Type B pancreatic cell (in vitro differentiated cells): Measurements from ENCODE around the gene IDH2. TPM values are rescaled to one million over a fixed set of nuclear protein-coding genes. Genes with fewer than 3 reads are reported as not detected.
"Not testable (repeated sequence)": the region's sequence is repeated elsewhere in the genome, so short reads cannot be mapped to it uniquely, and the experiment has no call there.

Experiments
- DNase-seq: peaks from one replicate; pipeline ENCODE4 v3.0.0; 2021; ENCODE audit warnings: mixed read lengths; ENCODE audit not compliant: unreplicated experiment; ENCODE audit errors: extremely low spot score
- H3K27ac Mint-ChIP-seq: 2 replicates; pipeline ENCODE4 v1.8.0; 2021; ENCODE audit warnings: mild to moderate bottlenecking, mixed read lengths
- H3K27me3 Mint-ChIP-seq: 2 replicates; pipeline ENCODE4 v1.8.0; 2021; ENCODE audit warnings: mixed read lengths
- H3K36me3 Mint-ChIP-seq: 2 replicates; pipeline ENCODE4 v1.8.0; 2021; ENCODE audit warnings: mixed read lengths
- H3K4me1 Mint-ChIP-seq: one replicate; pipeline ENCODE4 v1.8.0; 2021; ENCODE audit warnings: mixed read lengths; ENCODE audit not compliant: unreplicated experiment
- H3K4me3 Mint-ChIP-seq: 2 replicates; pipeline ENCODE4 v1.8.0; 2021; ENCODE audit warnings: mild to moderate bottlenecking, mixed read lengths
- H3K9me3 Mint-ChIP-seq: 2 replicates; pipeline ENCODE4 v1.8.0; 2021; ENCODE audit warnings: mixed read lengths
- long read RNA-seq: library from polyadenylated mRNA; unstranded; transcript quantifications from one replicate; pipeline ENCODE4 v2.0.0, GENCODE V29; 2020
- total RNA-seq: library from RNA; stranded (reverse); gene quantifications from 2 replicates; pipeline ENCODE4 v1.2.1, GENCODE V29; 2021; ENCODE audit warnings: low replicate concordance
- TF ChIP-seq, protein P1 (sequence below): fragments of 200-600 bp; sonication (generic); conservative IDR thresholded peaks from 2 replicates; pipeline ENCODE4 v1.5.0; 2021; ENCODE audit warnings: antibody characterized with exemption, mild to moderate bottlenecking

The IDH2 gene
- total RNA-seq, result 225 and 247 TPM in 2 replicates
- long read RNA-seq, transcript IDH2-204 (9 exons, 1,449 nt), result minor isoform, 6 of 951 reads
- long read RNA-seq, transcript IDH2-201 (11 exons, 2,694 nt), result major isoform, 896 of 951 reads
- long read RNA-seq, partial matches to known transcripts, result 27 of 951 reads
- long read RNA-seq, other reads (novel, unspliced or antisense), result 22 of 951 reads

DNA sequence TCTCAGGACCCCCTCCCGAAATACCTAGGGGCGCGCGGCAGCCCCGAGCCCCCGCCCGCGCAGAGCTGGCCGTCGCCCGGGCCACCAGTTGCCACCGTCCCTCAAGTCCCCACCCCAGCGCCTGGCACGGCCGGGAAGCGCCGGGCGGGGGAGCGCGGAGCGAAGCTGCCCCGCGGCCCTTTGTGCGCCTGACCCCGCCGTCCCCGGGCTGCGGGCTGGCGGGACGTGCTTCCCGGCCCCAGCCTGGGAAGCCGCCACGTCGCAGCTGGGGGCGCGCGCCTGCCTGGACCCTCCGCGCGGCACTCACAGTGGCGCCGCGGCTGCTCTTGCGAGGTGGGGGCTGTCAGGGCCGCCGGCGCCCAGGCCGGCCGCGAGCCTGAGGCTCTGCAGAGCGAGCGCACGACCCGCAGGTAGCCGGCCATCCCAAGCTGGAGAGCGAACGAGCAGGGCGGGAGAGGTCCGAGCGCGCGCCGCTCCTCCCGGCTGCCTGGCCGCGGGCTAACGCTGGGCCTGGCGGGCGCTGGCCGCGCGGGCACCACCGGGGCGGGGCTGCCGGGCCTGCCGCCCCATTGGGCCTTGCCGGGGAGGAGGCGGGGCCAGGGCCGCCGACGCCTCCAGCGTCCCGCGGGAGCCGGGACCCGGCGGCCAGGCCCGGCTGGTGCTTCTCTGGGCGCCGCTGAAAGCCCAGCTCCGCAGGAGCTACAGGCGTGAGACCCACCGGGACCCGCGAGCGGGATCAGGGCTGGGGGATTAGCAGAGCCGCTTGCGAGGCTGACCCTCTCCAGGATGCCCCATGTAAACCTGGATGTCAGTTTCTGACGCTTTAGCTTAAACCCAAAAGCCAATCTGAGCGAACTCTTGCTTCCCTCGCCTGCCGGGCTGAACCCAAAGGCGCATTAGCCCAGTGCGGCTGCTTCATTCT is at the start of gene IDH2:
Gene IDH2, minus strand, starts transcription at position 500 of the 922 bp plus-strand sequence. Its CDS starts 78 bp downstream, at position 422.
- peak; percentile 88 for DNase-seq
- Mint-ChIP-seq H3K27me3 (no peaks in the 10 kb centered on the region), H3K9me3 (no peaks in the 10 kb centered on the region), H3K4me1 (peaks cover 70% of the 10 kb centered on the region), H3K36me3 (peaks cover 3% of the 10 kb centered on the region), H3K4me3 (peak within 1 kb of the TSS; percentile 91), H3K27ac (peak within 1 kb of the TSS; percentile 95)
- TF ChIP-seq, protein P1, sequence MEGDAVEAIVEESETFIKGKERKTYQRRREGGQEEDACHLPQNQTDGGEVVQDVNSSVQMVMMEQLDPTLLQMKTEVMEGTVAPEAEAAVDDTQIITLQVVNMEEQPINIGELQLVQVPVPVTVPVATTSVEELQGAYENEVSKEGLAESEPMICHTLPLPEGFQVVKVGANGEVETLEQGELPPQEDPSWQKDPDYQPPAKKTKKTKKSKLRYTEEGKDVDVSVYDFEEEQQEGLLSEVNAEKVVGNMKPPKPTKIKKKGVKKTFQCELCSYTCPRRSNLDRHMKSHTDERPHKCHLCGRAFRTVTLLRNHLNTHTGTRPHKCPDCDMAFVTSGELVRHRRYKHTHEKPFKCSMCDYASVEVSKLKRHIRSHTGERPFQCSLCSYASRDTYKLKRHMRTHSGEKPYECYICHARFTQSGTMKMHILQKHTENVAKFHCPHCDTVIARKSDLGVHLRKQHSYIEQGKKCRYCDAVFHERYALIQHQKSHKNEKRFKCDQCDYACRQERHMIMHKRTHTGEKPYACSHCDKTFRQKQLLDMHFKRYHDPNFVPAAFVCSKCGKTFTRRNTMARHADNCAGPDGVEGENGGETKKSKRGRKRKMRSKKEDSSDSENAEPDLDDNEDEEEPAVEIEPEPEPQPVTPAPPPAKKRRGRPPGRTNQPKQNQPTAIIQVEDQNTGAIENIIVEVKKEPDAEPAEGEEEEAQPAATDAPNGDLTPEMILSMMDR, result peak; percentile 16

DNA sequence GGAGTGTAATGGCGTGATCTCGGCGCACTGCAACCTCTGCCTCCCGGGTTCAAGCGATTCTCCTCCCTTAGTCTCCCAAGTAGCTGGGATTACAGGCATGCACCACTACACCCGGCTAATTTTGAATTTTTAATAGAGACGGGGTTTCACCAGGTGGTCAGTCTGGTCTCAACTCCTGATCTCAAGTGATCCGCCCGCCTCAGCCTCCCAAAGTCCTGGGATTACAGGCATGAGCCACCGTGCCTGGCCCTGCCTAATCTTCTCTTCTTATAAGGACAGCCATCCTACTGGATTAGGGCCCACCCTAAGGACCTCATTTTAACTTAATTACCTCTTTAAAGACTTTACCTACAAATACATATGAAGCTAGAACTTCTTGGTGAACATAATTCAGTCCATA is 48.3 kb upstream of the IDH2 start:
- not testable (repeated sequence) for H3K36me3 Mint-ChIP-seq, H3K27ac Mint-ChIP-seq, H3K27me3 Mint-ChIP-seq, H3K4me3 Mint-ChIP-seq, H3K9me3 Mint-ChIP-seq, DNase-seq
- peaks cover 29% of the 10 kb centered on the region for H3K4me1 Mint-ChIP-seq

DNA sequence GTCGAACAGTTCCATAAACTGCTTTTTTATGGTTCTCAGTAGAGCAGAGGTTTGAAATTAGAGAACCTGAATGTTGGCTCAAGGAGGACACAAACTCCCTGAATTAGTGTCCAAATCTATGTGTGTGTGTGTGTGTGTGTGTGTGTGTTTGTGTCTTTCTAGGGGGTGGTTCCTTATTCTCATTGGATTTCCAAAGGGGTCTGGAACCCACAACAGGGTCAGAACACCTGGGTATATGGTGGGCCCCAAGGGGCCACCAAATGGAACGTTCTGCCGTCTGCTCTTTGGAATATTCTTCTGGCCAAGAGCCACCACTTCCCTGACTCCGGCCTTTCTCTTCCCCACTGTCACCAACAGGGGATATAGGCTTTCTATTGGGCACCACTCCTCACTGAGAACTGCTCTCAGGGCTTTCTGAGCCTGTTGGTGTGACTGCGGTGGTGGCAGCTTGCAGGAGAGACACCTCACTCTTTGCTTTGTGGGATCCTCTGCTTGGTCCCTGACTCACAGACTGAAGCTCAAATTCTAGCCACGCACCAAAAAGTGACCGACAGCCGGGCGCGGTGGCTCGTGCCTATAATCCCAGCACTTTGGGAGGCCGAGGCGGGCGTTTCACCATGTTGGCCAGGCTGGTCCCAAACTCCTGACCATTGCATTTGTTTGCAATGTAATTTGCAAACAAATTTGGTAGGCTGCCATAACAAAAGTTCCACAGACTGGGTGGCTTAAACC is 47.5 kb upstream of the IDH2 start:
- H3K4me1 Mint-ChIP-seq, result peaks cover 30% of the 10 kb centered on the region
- H3K36me3 Mint-ChIP-seq, result no peaks in the 10 kb centered on the region
- no peaks in the 10 kb centered on the region for H3K27me3 Mint-ChIP-seq
- H3K9me3 Mint-ChIP-seq, result no peaks in the 10 kb centered on the region
- peak overlapping the region; percentile 72 for H3K27ac Mint-ChIP-seq
- TF ChIP-seq, protein P1, result no peak
- no peak overlapping the region for H3K4me3 Mint-ChIP-seq
- DNase-seq, result no peak

DNA sequence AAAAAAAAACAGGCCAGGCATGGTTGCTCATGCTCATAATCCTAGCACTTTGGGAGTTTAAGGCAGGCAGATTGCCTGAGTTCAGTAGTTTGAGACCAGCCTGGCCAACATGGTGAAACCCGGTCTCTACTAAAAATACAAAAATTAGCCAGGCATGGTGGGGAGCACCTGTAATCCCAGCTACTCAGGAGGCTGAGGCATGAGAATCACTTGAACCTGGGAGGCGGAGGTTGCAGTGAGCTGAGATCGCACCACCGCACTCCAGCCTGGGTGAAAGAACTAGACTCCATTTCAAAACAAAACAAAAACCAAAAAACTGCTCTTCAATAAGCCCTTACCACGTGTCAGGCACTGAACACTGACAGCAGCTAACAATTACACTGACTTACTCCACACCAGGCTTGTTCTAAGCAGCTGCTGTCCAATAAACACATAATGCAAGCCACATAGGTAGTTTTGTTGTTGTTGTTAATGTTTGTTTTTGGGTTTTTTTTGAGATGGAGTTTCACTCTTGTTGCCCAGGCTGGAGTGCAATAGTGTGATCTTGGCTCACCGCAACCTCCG is 44.0 kb upstream of the IDH2 start:
- H3K9me3 Mint-ChIP-seq, H3K4me3 Mint-ChIP-seq, H3K27me3 Mint-ChIP-seq, H3K27ac Mint-ChIP-seq, DNase-seq, H3K36me3 Mint-ChIP-seq: not testable (repeated sequence)
- peaks cover 14% of the 10 kb centered on the region for H3K4me1 Mint-ChIP-seq

DNA sequence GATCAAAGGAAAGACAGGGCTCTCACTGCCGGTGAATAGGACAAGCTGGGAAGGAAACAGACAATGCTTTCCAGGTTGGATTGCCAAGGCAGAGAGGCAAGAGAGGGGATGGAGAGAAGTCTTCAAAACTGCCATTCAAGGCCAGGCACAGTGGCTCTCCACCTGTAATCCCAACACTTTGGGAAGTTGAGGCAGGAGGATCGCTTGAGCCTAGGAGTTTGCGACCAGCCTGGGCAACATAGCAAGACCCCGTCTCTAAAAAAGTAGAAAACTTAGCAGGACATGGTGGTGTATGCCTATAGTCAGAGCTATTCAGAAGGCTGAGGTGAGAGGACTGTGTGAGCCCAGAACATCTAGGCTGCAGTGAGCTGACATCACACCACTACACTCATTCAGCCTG is 43.5 kb upstream of the IDH2 start:
- no peak overlapping the region for H3K27ac Mint-ChIP-seq
- H3K27me3 Mint-ChIP-seq, result no peaks in the 10 kb centered on the region
- H3K4me1 Mint-ChIP-seq, result peaks cover 14% of the 10 kb centered on the region
- no peak overlapping the region for H3K4me3 Mint-ChIP-seq
- H3K36me3 Mint-ChIP-seq, result no peaks in the 10 kb centered on the region
- H3K9me3 Mint-ChIP-seq, result no peaks in the 10 kb centered on the region
- TF ChIP-seq, protein P1, result no peak
- no peak for DNase-seq

DNA sequence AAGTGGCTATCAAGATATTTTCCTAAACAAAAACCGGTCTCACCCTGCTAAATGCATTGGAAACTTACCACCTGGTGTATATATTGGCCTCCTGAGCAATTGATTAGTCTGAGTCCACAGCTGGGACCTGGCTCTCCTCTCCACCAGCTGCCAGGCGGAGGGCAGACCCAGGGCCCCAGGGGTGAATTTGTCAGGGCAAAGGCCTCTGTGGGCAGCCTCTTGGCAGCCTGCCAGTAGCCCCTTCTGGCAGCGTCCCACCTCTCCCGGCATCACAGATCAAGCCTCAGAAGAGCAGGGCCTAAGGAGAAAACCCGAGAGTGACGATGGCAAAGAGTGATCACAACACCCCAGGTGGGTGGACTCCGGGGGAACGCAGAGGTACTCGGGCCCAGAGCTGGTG is 43.0 kb upstream of the IDH2 start:
- no peak for DNase-seq
- Mint-ChIP-seq H3K4me3 (no peak overlapping the region), H3K9me3 (no peaks in the 10 kb centered on the region), H3K27ac (peak overlapping the region; percentile 57), H3K4me1 (peaks cover 14% of the 10 kb centered on the region), H3K36me3 (no peaks in the 10 kb centered on the region), H3K27me3 (no peaks in the 10 kb centered on the region)
- TF ChIP-seq, protein P1, result no peak
